ENCODE results near the gene MACROD1.

DNA sequence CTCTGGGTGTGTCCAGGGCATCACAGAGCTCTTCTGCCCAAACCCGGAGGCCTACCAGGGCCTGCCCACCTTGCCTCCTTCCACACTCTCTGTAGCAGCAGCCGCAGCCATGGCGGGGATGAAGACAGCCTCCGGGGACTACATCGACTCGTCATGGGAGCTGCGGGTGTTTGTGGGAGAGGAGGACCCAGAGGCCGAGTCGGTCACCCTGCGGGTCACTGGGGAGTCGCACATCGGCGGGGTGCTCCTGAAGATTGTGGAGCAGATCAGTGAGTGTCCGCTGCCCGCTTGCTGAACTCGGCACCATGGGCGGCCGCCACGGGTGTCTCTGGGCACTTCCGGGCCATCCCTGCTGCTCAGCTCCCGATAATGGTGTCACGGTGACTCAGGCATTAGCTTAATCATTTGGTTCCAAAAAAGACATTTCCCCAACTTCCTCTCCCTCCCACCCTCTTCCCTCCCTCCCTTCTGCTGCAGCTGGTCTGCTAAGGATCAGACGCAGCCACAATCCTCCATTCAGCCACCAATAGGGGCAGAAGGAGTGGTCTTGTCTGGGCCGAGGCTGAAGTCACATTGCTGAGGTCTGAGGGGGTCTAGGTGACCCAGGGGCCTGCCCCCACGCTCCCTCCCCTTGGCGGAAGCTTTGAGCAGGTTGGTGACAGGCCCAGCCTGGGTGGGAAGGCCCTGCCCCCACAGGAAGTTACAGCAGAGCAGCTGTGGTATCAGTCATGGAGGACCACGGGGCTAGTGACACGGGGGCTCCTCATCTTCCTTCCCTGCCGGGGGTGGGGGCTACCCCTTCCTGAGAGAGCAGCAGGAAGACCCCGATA is 41.6 kb upstream of the MACROD1 start:
- no peak for TF ChIP-seq EZH2 (IDR thresholded peaks at IDR 0.05; ENCODE audit: insufficient read depth, poor library complexity, severe bottlenecking)
- no peak for TF ChIP-seq EZH2phosphoT487 (IDR thresholded peaks at IDR 0.05; ENCODE audit: insufficient read depth, low read depth)

Measured in GM23248 (cell line).